Stimulated activated CD4-positive, alpha-beta T cell treated with anti-CD3 and anti-CD28 coated beads, TNF-alpha, amount 100 ng/mL, for 24 hours (primary cell): ENCODE measurements around the gene ZNF771.
"Not testable (repeated sequence)": the region's sequence is repeated elsewhere in the genome, so short reads cannot be mapped to it uniquely, and the experiment has no call there.

Experiments used
- DNase-seq, 3 experiments: peaks; one replicate each; pipeline ENCODE4 v3.0.0-alpha.2; 2020; ENCODE audit warnings: low read depth in 3 of 3

Gene ZNF771

DNA sequence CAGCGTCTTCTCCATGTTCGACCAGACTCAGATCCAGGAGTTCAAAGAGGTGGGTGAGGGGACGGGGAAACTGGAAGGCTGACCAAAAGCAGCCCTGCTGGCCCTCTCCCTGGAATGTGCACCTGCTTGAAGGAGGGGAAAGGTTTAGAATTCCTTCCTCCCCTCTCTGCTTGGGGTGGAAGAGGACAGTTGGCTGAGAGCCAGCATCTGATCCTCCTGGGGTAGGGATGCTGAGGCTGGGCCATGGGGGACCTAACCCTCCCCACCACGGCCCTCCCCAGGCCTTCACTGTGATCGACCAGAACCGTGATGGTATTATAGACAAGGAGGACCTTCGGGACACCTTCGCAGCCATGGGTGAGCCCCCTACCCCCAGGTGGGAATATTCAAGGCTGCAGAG, 31.5 kb upstream of the ZNF771 start:
- no peak for DNase-seq

DNA sequence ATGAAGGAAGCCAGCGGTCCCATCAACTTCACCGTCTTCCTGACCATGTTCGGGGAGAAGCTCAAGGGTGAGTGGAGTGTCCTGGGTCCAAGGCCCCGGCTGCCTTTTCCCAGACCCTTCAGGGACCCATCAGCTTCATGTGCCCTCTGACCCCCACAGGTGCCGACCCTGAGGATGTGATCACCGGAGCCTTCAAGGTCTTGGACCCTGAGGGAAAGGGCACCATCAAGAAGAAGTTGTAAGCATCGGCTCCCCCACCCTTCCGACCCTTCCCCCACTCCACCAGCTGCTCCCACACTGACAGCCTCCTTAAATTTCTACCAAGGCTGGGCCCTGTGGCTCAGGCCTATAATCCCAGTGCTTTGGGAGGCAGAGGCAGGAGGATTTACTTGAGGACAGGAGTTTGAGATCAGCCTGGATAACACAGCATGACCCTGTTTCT, 30.9 kb upstream of the ZNF771 start:
- no peak for DNase-seq

GRCh38 chr16:30377050-30377811, 30.2 kb upstream of the ZNF771 start:
- no peak for DNase-seq

DNA sequence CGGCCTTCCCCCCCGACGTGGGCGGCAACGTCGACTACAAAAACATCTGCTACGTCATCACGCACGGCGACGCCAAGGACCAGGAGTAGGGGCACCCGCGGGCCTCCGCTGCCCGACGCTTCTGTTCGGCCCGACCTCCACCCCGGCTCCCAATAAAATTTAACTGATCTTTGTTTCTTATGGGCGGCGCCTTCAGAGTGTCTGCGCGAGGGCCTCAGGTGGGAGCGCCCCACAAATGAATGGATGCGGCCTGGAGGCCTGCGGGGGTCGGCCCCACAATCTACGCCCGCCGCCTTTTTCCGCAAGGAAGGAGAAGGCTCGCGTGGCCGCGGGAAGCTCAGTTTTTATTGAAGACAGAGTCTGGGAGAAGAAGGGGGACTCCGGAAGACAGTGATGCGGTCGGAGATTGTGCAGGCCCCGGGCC, 29.6 kb upstream of the ZNF771 start:
- DNase-seq: peak; percentile 62 to 85 (median 71)

DNA sequence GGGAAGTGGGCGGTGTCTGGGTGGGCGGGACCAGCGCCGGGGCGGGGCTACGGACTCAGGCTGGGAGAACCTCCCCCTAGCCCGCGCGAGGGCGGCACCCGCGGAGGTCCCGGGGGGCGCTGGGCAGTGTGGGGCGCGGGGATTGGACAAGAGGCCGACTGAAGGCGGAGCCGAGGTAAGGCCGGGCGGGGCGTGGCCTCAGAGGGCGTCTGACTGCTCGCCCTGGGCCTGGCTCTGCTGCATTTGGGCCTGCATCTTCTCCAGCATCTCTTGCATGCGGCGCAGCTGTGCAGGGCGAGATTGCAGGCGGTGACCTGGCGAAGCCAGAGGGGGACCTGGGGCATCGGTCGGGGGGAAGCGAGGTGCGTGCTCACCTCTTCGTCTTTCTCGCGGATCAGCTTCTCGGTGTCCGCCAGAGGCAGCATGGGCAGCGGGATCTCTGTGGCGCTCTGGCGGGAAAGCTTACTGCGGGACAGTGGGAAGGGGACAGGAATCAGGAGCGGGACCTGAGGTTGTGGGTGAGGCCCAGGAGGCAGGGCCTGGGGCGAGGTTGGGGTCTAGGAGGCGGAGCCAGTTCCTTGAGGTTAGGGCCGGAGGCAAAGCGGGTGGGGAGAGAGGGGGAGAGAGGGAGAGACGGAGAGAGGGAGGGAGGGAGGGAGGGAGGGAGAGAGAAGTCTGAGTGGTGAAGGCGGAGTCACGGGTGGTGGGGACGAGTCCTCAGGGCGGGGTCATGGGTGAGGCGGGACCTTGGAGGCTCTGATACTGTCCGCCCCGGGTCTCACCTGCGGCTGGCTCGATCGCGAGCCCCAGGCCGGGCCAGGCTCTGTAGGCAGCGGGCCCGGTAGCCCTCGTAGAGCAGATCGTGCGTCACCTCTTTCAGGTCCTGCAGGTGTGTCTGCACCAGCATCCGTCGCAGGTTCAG, 28.9 kb upstream of the ZNF771 start:
- DNase-seq: peak; percentile 97 to 99 (median 99)

- DNase-seq: no peak
These were observed 28.1 kb upstream of the ZNF771 start for GRCh38 chr16:30379158-30379783.

- no peak for DNase-seq
These were observed 27.2 kb upstream of the ZNF771 start for GRCh38 chr16:30380072-30380802.

DNA sequence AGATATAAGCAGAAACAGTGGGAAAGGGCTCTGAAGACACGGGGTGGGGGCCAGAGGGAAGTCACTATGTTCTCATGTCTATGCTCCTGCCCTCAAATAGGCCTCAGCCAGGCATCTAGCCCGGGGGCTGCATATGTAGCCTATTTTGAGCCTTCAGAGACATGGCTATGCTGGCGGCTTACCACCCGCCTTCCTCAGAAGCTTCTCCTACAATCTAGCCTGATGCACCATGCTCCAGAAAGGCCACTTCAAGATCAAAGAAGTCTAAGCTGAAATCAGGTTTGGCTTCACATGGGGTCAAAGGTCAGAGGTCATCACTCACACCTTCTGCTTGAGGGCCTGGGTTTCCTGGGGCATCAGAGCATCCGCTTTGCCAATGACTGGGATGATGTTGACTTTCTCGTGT, 26.6 kb upstream of the ZNF771 start:
- no peak for DNase-seq

DNA sequence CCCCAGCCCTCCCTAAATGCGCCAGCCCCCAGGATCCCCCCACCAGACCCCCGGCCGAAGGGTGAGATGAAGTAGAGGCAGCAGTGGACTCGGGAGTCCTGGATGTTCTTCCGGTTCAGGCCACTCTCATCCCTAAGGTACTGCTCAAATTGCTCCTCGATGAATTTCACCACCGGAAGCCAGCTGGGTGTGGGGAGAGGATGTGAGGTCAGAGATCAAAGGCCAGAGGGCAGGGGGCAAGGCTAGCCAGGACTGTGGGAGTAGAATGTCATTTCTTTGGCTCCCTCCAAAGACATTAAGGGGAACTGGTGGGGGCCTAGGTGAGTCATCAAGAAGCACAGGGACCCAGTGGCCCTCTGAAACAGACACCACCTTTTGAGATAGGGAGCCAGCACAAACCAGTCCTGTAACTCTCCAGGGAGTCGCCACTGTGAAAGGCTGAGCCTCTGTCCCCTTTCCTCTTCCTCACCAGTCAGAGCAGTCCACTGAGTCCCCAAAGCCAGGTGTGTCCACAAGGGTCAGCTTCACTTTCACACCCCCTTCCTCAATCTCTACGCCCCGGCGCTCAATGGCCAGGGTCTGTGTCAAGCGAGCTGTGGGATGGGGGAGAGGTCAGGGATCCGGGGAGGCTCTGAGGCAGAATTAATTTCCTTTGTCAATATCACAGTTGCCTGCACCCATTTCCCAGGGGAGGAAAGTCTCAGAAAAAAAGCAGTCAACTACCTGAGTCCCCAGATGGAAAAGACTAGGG, 25.9 kb upstream of the ZNF771 start:
- DNase-seq: no peak

GRCh38 chr16:30382111-30382881, 25.1 kb upstream of the ZNF771 start, which contains the start of gene SEPTIN1:
Gene SEPTIN1, minus strand, starts transcription at chr16:30382561. Its CDS starts 19 bp downstream, at chr16:30382542.
- DNase-seq: peak; percentile 53 to 80 (median 58)

DNA sequence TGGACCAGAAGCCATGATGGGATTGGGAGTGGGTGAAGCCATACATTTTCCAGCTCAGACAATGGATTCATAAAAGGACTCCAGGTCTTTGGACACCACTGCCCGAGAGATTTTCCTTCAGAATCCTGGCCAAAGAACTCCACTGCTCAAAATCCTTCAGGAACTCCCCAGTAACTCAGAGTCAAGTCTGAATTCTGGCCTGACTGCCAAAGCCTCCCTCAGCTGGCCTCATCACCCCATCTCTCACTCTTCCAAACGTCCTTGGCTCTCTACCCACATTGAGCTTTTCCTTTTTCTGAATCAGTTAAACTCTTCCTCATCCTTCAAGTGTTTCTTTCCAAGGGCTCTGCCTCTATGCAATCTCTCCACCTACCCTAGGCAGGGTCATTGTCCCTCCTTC, 23.9 kb upstream of the ZNF771 start:
- no peak for DNase-seq

DNA sequence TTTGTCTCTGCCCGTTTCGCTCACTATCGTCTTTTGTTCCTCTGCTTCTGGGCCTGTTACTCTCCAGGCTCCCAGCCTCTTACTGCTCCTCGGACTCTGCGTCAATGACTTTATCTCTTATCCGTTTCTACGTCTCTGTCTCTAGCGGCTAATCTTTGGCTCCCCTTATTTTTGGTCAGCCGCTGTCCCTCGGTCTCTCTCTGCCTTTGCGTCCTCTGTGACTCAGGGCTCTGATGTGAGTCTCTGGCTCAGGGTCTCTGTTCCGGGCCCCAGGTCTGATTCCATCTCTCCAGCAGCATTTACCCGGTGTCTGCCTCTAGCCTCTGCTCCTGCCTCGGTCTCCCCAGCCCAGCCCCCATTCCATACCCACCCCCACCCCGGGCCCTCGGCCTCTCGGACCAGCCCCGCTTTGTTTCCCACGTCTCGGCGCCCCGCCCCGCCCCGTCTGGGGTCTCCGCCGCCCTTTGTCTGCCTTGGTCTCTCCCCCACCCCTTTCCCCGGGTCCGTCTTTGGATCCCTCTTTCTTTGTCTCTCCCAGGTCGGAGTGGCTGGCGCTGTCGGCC, 12.7 kb upstream of the ZNF771 start:
- no peak for DNase-seq

GRCh38 chr16:30395155-30395991, 12.0 kb upstream of the ZNF771 start, which contains the start of gene ZNF48:
Gene ZNF48, plus strand, starts transcription at chr16:30395420. Its CDS starts 375 bp downstream, at chr16:30395795.
- peak in 2 of 3 experiments; percentile 16 to 61 for DNase-seq

DNA sequence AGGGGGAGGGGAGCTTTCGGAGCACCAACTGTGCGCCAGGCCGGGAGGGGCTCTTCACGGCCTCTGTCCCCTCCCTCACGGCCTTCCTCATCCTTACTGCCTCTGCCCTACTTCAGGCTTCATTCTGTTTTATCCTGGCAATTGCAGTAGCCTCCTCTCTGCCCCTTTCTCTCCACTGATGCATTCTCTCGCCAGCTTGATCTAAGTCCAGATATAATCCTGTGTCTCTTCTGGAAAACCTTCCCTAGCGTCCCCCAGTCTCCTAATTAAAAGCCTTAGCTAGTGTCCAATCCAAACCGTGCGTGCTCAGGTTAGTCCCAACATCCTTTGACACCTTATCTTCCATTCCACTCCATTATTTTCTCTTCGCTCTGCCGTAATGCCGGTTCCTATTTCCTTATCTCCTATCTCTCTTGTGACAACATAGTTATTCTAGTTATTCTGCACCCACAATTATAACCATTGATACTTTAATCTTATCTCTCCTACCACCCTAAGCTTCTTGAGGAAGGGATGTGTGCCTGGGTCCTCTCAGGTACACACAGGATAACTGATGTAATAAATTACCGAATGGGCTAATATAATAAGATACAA, 11.3 kb upstream of the ZNF771 start:
- DNase-seq: no peak

GRCh38 chr16:30396627-30397026, 10.8 kb upstream of the ZNF771 start:
- DNase-seq: not testable (repeated sequence)

DNA sequence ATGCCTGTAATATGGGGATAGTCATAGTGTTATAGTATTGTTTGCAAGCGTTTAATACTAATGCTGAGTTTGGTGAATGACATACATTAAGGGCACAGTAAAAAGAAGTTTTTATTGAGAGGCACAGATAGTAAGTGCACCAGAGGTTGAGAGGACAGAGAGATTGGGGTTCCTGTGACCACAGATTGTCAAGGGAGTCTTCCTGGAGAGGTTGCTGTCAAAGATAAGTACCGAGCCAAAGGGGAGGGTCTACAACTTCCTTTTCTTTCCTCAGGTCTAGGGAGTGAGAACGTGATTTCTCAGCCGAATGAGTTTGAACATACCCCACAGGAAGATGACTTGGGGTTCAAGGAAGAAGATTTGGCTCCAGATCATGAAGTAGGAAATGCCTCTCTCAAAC, 10.3 kb upstream of the ZNF771 start:
- no peak for DNase-seq

- DNase-seq: no peak
These were observed 9.4 kb upstream of the ZNF771 start for GRCh38 chr16:30397776-30398660.
